SU-DHL-6 (cell line): ENCODE measurements around the gene CCDC9B.

ENCODE experiments used
- EZH2phosphoT487 ChIP-seq: fragments of 200-600 bp; sonication (generic), shearing (Covaris generic); conservative IDR thresholded peaks from 2 replicates; pipeline ENCODE4 v1.6.1; 2018; ENCODE audit warnings: mild to moderate bottlenecking, antibody characterized with exemption, low read length, moderate library complexity, mixed read lengths
- TF ChIP-seq, protein P1 (sequence below): fragments of 200-600 bp; sonication (generic); IDR thresholded peaks from one replicate; pipeline ENCODE4 v1.5.1; 2017; ENCODE audit warnings: antibody characterized with exemption, mild to moderate bottlenecking, low read length, moderate library complexity; ENCODE audit not compliant: insufficient read depth, poor library complexity, severe bottlenecking

DNA sequence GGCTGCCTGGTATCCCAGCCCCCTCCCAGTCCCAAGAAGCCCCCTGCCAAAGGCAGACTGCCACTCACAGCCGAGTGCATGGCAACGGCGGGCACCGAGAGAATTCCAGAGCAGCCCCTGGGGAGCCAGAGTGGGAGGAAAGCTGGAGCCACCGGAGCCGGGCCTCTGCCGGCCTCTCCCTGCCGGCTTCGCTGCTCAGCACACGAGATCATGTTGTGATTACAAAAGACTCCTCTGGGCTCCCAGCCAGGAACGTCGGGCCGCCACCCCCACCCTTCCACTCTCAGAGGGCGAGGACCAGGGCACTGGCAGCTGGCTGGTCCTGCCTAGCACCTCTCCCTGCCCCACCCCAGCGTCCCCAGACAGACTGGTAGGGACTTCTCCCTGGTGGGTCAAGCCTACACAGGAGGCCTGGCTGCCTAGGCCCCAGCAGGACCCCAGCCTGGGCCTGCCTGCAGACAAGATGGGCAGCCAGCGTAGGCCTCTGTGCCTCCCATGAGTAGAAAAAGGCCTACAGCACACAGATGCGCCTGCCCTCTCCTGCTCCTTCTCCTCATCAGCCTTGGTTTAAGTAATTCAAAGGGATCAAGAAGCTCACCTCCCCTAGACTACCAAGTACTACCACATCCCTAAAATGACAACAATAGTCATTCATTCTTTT, at the start of gene CCDC9B:
- TF ChIP-seq, protein P1, sequence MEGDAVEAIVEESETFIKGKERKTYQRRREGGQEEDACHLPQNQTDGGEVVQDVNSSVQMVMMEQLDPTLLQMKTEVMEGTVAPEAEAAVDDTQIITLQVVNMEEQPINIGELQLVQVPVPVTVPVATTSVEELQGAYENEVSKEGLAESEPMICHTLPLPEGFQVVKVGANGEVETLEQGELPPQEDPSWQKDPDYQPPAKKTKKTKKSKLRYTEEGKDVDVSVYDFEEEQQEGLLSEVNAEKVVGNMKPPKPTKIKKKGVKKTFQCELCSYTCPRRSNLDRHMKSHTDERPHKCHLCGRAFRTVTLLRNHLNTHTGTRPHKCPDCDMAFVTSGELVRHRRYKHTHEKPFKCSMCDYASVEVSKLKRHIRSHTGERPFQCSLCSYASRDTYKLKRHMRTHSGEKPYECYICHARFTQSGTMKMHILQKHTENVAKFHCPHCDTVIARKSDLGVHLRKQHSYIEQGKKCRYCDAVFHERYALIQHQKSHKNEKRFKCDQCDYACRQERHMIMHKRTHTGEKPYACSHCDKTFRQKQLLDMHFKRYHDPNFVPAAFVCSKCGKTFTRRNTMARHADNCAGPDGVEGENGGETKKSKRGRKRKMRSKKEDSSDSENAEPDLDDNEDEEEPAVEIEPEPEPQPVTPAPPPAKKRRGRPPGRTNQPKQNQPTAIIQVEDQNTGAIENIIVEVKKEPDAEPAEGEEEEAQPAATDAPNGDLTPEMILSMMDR = no peak
- no peak for TF ChIP-seq EZH2phosphoT487
